DMS114 treated with DMSO at 0.1 percent for 48 hours (cell line): ENCODE measurements around the gene MDM1.
A peak's percentile ranks its signal among the peaks of the same experiment; 100 is the strongest.

Experiments used
- DNase-seq: peaks from one replicate; lab custom pipeline; 2025; ENCODE audit not compliant: unreplicated experiment; lab: John Stamatoyannopoulos, UW

The MDM1 gene

GRCh38 chr12:68358532-68359485, 26.6 kb upstream of the MDM1 start:
- peak; percentile 65 for DNase-seq

- no peak for DNase-seq
Measured at GRCh38 chr12:68356986-68357385, 24.8 kb upstream of the MDM1 start.

- no peak for DNase-seq
Measured at GRCh38 chr12:68356060-68356695, 24.0 kb upstream of the MDM1 start.

GRCh38 chr12:68354977-68355541, 22.9 kb upstream of the MDM1 start:
- no peak for DNase-seq

- no peak for DNase-seq
Measured at GRCh38 chr12:68352067-68352466, 19.9 kb upstream of the MDM1 start.

- no peak for DNase-seq
Measured at GRCh38 chr12:68350753-68351152, 18.6 kb upstream of the MDM1 start.

- no peak for DNase-seq
Measured at GRCh38 chr12:68349921-68350606, 17.9 kb upstream of the MDM1 start.

- DNase-seq, result no peak
Measured at GRCh38 chr12:68349220-68349621, 17.1 kb upstream of the MDM1 start.

- no peak for DNase-seq
Measured at GRCh38 chr12:68348419-68348818, 16.3 kb upstream of the MDM1 start.

GRCh38 chr12:68345763-68346162, 13.6 kb upstream of the MDM1 start:
- no peak for DNase-seq

- no peak for DNase-seq
Measured at GRCh38 chr12:68344126-68344525, 12.0 kb upstream of the MDM1 start.

- no peak for DNase-seq
Measured at GRCh38 chr12:68342966-68343365, 10.8 kb upstream of the MDM1 start.

- DNase-seq, result no peak
Measured at GRCh38 chr12:68341822-68342221, 9.7 kb upstream of the MDM1 start.

GRCh38 chr12:68340404-68341270, 8.5 kb upstream of the MDM1 start:
- DNase-seq, result no peak

GRCh38 chr12:68336889-68337303, 4.7 kb upstream of the MDM1 start:
- no peak for DNase-seq

GRCh38 chr12:68335462-68335861, 3.3 kb upstream of the MDM1 start:
- DNase-seq, result no peak

- DNase-seq, result no peak
Measured at GRCh38 chr12:68334132-68334531, 2.0 kb upstream of the MDM1 start.

- peak; percentile 42 for DNase-seq
Measured at GRCh38 chr12:68332728-68333630, 817 bp upstream of the MDM1 start.

GRCh38 chr12:68331500-68331868, 678 bp downstream of the MDM1 start:
- no peak for DNase-seq
